ENCODE data around the gene STK32B.

The STK32B gene

DNA sequence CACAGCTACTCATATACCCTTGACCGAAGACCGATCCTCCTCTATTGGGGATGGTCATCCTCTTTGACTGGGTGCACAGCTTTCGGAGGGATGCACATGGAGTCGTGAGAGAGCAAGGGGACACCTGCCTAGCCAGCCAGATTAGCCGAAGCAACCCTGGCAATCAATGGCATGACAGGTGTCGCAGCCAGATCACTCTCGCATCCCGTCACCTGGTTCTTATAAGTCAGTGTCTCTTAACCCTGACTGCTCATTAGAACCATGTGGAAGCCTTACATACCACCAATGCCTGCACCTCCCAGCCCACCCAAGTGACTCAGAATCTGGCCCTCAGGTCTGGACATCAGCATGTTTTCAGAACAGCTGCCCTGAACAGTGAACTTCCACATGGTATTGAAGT, 407.4 kb downstream of the STK32B start:
- no peak for DNase-seq

GRCh38 chr4:5459236-5459635, 408.0 kb downstream of the STK32B start:
- DNase-seq = no peak

DNA sequence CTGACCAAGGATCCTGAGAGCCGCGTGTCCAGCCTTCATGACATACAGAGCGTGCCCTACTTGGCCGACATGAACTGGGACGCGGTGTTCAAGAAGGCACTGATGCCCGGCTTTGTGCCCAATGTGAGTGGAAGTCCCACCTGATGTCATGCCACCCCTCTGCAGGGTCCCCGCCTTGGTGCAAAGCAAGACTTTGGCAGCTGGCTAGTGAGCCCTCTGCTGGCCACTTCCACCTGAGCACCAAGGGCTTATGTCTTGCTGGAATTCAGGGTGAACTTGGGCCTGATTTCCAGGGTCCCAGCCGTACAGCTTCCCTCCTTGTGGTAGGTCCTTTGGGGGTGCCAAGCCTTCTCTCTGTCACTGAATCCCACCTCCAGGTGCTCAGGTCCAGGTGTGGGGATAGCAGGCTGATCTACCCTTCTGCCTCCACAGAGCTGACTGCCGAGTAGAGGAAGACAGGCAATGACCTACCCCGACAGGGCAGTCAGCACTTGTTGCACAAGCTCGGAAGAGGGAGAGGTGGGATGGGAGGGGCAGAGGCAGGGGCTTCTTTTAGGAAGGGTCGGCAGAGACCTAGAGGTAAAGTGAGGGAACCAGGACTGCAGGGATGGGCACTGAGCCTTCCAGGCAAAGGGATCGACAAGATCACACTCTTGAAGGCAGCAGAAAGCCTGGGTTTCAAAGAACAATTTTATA, 409.0 kb downstream of the STK32B start:
- DNase-seq = peak; percentile 5

DNA sequence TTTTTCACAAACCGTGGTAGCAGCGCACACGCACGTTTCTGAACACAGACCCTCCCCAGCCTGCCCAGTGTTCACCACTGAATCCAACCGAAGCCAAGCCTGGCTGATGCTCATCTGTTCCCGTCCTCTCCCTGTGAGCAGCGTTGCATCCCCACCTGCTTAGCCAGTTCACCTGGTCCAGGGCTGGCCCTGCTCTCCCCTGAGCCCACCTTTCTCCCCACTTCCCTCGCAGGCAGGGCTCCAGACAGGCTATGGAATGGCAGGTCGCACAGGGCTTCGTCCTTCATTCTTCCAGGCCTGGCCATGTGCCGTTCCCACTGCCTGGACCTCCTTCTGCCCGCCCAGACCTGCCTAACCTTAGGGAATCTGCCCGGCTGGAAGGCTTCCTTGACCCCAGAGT, 410.2 kb downstream of the STK32B start:
- DNase-seq = no peak

- DNase-seq = no peak
Observed at GRCh38 chr4:5462254-5462835, 411.1 kb downstream of the STK32B start.

DNA sequence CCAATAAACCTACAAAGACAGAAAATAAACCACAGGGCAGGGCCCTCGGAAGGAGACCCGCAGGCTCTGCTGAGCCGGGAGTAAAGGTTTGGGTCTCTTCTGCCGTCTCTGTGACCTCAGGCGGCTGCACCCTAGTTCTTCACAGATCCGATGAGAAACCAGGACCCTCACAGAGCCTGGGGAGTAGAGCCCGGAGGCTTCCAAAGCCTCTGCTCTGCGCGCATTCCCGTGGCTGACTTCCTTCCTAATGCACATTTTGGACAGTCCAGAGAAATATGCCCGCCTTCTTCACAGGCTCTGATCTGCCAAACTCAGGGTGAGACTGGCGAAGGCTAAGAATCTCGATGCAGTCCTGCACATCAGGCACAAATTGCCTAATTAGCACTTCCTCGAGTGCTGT, 411.6 kb downstream of the STK32B start:
- no peak for DNase-seq

DNA sequence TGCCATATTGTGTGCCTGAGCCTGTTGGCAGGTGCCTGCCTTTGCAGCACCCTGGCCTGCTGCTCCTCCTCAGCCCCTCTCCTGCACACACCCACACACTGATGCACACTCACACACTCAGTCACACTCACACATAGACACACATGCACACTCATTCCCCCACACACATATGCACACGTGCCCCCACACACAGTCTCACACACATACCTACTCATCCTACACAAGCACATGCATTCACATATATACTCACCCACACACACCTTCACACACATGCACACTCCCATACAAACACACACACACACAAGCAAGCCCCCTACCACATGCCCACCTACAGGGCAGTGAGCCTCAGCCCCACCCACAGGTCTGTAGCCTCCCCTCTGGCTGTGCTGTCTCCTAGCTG, 412.1 kb downstream of the STK32B start:
- DNase-seq = no peak

- DNase-seq = no peak
Observed at GRCh38 chr4:5463936-5464650, 412.8 kb downstream of the STK32B start.

DNA sequence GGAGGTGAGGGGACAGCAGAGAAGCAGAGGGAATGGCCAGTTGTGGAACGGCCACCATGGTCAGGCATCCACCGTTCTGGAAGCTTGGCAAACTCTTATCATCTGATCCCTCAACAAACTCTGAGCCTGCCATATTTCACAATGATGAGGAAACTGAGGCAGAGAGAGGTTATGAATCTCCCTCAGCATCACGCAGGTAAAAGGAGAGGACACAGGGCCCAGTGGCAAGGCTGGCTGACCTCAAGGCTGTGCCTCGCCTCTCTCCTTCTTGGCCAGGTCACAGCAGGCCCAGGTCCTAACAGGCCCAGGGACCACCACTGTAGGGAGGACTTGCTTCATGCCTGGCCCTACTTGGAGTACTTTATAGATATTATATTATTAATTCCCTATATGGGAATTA, 414.2 kb downstream of the STK32B start:
- no peak for DNase-seq

GRCh38 chr4:5465956-5466355, 414.7 kb downstream of the STK32B start:
- DNase-seq = no peak

DNA sequence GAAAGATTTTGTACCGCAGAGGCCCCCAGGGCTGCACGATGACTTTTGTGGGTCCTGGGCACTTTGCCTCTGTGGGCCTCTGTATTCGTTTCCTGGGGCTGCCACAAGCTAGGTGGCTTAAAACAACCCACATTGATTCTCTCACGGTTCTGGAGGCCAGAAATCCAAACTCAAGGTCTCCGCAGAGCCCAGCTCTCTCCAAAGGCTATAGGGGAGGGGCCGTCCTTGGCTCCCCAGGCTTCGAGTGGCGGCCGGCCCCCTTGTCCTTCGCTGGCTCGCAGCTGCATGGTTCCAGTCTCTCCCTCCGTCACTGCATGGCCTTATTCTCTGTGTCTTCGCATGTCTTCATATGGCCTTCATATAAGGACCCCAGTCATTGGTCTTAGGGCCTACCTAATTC, 415.8 kb downstream of the STK32B start:
- DNase-seq = no peak

- DNase-seq = no peak
Observed at GRCh38 chr4:5469151-5469775, 418.0 kb downstream of the STK32B start.

DNA sequence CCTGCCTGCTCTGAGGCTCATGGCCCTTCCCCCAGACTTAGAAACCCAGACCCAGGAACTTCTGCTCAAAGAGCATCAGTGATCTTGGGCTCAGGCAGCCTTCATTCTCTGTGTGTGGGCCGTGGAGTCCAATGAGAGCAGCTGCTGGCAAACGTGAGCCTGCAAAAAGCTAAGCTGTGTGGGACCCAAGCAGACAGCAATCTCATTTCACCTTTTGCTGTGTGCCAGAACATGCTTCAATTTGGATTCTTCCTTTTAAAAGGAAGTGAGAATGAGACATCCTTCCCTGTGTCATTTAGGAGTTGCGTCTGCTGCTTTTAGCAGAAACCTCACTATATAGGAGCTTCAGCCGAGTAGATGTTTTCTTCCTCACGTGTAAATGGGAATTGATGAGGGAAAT, 418.6 kb downstream of the STK32B start:
- DNase-seq = no peak

DNA sequence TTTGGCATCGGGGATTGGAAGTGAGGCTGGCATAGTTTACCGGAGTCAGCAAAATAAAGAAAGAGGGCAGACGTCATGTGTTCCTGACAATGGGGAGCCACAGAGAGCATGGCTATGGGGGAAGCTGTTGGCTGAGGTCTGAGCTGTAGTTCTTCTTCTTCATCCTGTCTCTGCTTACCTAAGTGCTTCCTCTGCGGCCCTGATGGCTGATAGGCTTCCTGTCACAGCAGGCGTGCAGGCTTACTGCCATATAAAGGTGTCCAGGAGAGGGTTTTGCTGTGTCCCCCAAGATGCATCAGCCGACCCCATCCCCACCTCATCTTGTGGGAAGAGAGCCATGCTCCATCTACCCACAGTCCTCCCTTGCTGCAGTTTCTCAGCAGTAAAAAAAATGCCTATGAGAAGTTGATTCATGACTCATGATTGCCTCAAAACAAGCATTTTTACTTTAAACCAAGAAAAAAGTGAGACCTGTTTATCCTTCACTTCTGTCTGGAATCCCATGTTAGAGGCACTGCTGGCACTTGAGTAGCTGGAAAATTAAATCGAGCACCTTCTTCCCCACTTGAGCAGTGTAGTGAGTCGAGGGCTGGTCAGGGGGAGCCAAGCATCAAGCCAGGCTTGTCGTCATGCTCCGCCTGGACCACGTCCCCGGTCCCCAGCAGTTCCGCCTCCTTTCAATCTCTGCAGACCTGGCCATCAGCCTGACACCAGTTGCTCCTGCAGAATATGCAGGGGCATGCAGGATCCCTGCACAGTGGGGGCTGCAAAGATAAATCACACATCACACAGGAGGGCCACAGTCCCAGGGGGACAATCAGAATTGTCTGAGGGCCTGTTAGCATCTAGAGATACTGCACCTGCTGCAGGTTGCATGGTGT, 419.3 kb downstream of the STK32B start:
- no peak for DNase-seq

DNA sequence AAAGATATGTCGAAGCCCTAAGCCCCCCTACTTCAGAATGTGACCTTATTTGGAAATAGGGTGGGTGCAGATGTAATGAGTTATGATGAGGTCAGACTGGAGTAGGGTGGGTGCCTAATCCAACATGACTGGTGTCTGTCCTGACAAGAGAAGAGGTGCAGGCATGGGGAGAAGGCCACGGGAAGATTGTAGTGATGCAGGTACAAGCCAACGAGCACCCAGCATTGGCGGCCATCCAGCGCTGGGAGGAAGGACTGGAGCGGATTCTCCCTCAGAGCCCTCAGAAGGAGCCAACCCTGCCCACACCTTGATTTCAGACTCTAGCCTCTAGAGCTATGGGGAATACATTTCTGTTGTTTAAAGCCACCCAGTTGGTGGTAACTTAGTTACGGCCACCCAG, 419.9 kb downstream of the STK32B start:
- DNase-seq = no peak

GRCh38 chr4:5471691-5472090, 420.4 kb downstream of the STK32B start:
- DNase-seq = no peak

- no peak for DNase-seq
Observed at GRCh38 chr4:5472160-5472591, 420.9 kb downstream of the STK32B start.

DNA sequence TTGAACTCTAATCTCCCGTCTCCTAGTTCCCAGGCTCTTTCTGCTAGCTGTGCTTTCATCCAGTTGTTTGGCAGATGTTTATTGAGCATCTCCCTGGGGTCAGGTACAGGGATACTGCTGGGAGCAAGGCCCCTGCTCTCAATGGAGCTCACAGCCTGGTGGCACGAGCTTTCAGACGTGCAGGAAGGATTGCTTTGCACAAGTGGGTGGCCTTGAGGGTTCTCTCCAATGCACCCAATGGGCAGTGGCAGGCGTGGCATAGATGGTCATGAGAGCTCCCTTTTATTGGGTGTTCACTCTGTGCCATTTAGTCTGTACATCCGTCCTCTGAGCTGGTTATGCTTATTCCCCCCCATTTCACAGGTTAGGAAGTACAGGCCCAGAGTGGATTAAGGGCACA, 421.8 kb downstream of the STK32B start:
- no peak for DNase-seq

GRCh38 chr4:5474756-5475155, 423.5 kb downstream of the STK32B start:
- DNase-seq = no peak

DNA sequence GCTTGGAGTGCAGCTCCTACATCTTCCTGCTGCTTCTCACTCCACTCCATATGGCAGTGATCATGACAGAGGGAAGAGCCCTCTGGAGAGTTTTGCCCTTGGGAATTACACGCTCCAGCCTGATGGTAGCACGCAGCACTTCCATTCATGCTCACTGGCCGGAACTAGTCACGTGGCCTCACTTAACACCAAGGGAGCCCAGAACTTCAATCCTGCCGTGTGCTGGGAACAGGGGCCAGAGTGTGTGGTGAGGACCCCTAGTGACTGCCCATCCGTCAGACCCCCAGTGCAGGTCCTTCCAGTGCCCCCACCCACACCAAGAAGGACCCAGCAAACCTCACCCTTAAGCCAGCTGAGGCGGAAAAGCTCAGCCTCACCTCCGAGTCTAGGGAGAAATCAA, 426.3 kb downstream of the STK32B start:
- DNase-seq = no peak

GRCh38 chr4:5478169-5478568, 426.9 kb downstream of the STK32B start:
- no peak for DNase-seq

DNA sequence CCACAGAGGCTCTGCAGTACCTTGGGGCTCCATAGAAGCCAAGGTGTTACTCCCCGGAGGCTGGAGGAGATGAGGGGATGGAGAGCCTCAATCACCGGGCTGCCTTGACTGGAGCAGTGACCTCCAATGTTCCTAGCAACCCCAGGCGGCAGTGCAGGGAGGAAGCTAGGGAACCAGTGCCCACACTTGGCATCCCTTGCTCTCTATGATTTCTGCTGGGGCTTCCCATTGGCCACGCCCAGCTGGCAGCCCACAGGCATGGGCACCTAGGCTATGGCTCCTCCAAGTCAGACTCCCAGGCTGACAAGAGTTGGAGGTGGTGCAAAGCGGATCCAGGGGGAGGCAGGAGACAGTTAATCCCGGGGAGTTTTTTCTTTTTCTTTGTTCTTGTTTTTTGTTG, 427.4 kb downstream of the STK32B start:
- DNase-seq = no peak

DNA sequence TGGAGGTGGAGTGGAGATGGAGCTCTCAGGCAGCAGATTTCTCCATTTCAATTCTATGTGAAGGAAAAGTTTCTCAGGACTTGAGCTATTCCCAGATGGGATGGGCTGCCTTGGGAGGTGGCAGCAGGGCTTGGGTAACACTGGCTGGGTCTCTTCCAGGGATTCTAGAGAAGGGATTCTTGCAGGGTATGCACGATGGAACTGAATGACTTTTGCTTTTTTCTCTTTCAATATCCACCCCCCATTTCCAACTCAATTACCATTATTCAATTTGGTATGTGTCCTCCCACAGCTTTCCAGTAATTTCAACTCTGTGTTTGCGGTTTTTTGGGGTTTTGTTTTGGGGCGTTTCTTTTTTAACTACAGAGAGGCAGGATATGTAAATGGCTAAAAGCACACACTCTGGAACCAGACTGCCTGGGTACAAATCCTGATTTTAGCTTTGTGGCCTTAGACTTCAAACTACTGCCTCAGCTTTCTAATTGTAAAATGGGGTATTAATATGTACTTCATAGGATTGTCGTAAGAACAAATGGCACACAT, 428.3 kb downstream of the STK32B start:
- no peak for DNase-seq
